DOHH2 (cell line): ENCODE results near the gene MAL.

Source experiments
- H3F3A ChIP-seq: fragments of 200-600 bp; sonication (generic), shearing (Covaris generic); 2 replicates; pipeline ENCODE4 v1.6.0; 2016; ENCODE audit warnings: antibody characterized with exemption, mild to moderate bottlenecking; ENCODE audit not compliant: control insufficient read depth, insufficient read depth
- H3K27ac ChIP-seq: fragments of 200-600 bp; sonication (generic); 2 replicates; pipeline ENCODE4 v1.5.1; 2014; ENCODE audit warnings: low read depth, mild to moderate bottlenecking, low read length, moderate library complexity
- H3K27me3 ChIP-seq: fragments of 200-600 bp; sonication (generic); 2 replicates; pipeline ENCODE4 v1.6.1; 2014; ENCODE audit warnings: mild to moderate bottlenecking, low read length, mixed read lengths; ENCODE audit not compliant: control insufficient read depth
- H3K36me3 ChIP-seq: fragments of 200-600 bp; sonication (generic); 2 replicates; pipeline ENCODE4 v1.6.1; 2014; ENCODE audit warnings: mild to moderate bottlenecking, low read length, moderate library complexity, mixed read lengths; ENCODE audit not compliant: control insufficient read depth
- H3K4me1 ChIP-seq: fragments of 200-600 bp; sonication (generic); 2 replicates; pipeline ENCODE4 v1.6.1; 2014; ENCODE audit warnings: mild to moderate bottlenecking, low read length, mixed read lengths; ENCODE audit not compliant: control insufficient read depth
- H3K4me2 ChIP-seq: fragments of 200-600 bp; sonication (generic); 2 replicates; pipeline ENCODE4 v1.6.0; 2014; ENCODE audit warnings: mild to moderate bottlenecking, low read length, moderate library complexity
- H3K4me3 ChIP-seq: fragments of 200-600 bp; sonication (generic); 2 replicates; pipeline ENCODE4 v1.5.1; 2014; ENCODE audit warnings: mild to moderate bottlenecking, low read length, mixed read lengths
- H3K79me2 ChIP-seq: fragments of 200-600 bp; sonication (generic); 2 replicates; pipeline ENCODE4 v1.6.1; 2014; ENCODE audit warnings: mild to moderate bottlenecking, low read length, mixed read lengths; ENCODE audit not compliant: control insufficient read depth
- H3K9me2 ChIP-seq: fragments of 200-600 bp; sonication (generic); replicated peaks from 2 replicates; pipeline ENCODE4 v1.6.1; 2014; ENCODE audit warnings: mild to moderate bottlenecking, low read length, mixed read lengths; ENCODE audit not compliant: control insufficient read depth
- H3K9me3 ChIP-seq: fragments of 200-600 bp; sonication (generic); 2 replicates; pipeline ENCODE4 v1.6.1; 2014; ENCODE audit warnings: antibody characterized with exemption, low read length, mixed read lengths; ENCODE audit not compliant: control insufficient read depth, insufficient read depth
- H4K20me1 ChIP-seq: fragments of 200-600 bp; sonication (generic); 2 replicates; pipeline ENCODE4 v1.6.0; 2014; ENCODE audit warnings: low read depth, mild to moderate bottlenecking, antibody characterized with exemption, low read length, moderate library complexity; ENCODE audit not compliant: control insufficient read depth, insufficient read depth
- CTCF ChIP-seq: fragments of 200-600 bp; sonication (generic); IDR thresholded peaks from one replicate; pipeline ENCODE4 v1.5.1; 2014; ENCODE audit warnings: antibody characterized with exemption, mild to moderate bottlenecking, low read depth, low read length; ENCODE audit not compliant: poor library complexity, severe bottlenecking
- EZH2phosphoT487 ChIP-seq: fragments of 200-600 bp; sonication (generic); IDR thresholded peaks from 2 replicates; pipeline ENCODE4 v1.6.1; 2017; ENCODE audit warnings: borderline replicate concordance, mild to moderate bottlenecking, antibody characterized with exemption, low read length, moderate library complexity, mixed read lengths

Gene MAL

GRCh38 chr2:95043300-95044093 lies 18.0 kb downstream of the MAL start:
- no peaks in the 10 kb centered on the region for H4K20me1 ChIP-seq
- no peak overlapping the region for H3K4me3 ChIP-seq
- no peaks in the 10 kb centered on the region; the same call in 1 of the 2 replicates for H3K9me3 ChIP-seq
- no peaks in the 10 kb centered on the region for H3F3A ChIP-seq
- TF ChIP-seq EZH2phosphoT487, result no peak
- TF ChIP-seq CTCF, result no peak
- H3K9me2 ChIP-seq, result no peaks in the 10 kb centered on the region
- H3K4me2 ChIP-seq, result no peak overlapping the region
- no peak overlapping the region for H3K27ac ChIP-seq
- H3K27me3 ChIP-seq, result peaks cover 29% of the 10 kb centered on the region
- H3K4me1 ChIP-seq, result no peaks in the 10 kb centered on the region
- H3K79me2 ChIP-seq, result no peaks in the 10 kb centered on the region
- no peaks in the 10 kb centered on the region for H3K36me3 ChIP-seq

- TF ChIP-seq CTCF (no peak), EZH2phosphoT487 (no peak)
- H3K27ac ChIP-seq, result no peak overlapping the region
These were observed 19.1 kb downstream of the MAL start for GRCh38 chr2:95044601-95045000.

GRCh38 chr2:95046371-95047112 lies 21.0 kb downstream of the MAL start:
- no peaks in the 10 kb centered on the region for H3K9me2 ChIP-seq
- no peak overlapping the region for H3K4me2 ChIP-seq
- no peak overlapping the region for H3K4me3 ChIP-seq
- H3K27me3 ChIP-seq, result peaks cover 28% of the 10 kb centered on the region
- TF ChIP-seq CTCF (no peak), EZH2phosphoT487 (no peak)
- H3K79me2 ChIP-seq, result no peaks in the 10 kb centered on the region
- no peaks in the 10 kb centered on the region for H4K20me1 ChIP-seq
- no peaks in the 10 kb centered on the region for H3K9me3 ChIP-seq
- no peaks in the 10 kb centered on the region for H3K4me1 ChIP-seq
- H3F3A ChIP-seq, result no peaks in the 10 kb centered on the region
- no peak overlapping the region for H3K27ac ChIP-seq
- H3K36me3 ChIP-seq, result no peaks in the 10 kb centered on the region

More at GRCh38 chr2:95044601-95045000, 19.1 kb downstream of the MAL start:
- H3K4me3 ChIP-seq, result no peak overlapping the region
- no peaks in the 10 kb centered on the region for H3K9me3 ChIP-seq
- peaks cover 31% of the 10 kb centered on the region for H3K27me3 ChIP-seq
- H4K20me1 ChIP-seq, result no peaks in the 10 kb centered on the region
- no peaks in the 10 kb centered on the region for H3K36me3 ChIP-seq
- H3K4me1 ChIP-seq, result no peaks in the 10 kb centered on the region
- no peaks in the 10 kb centered on the region for H3K9me2 ChIP-seq
- no peaks in the 10 kb centered on the region for H3F3A ChIP-seq
- H3K4me2 ChIP-seq, result no peak overlapping the region
- H3K79me2 ChIP-seq, result no peaks in the 10 kb centered on the region
